Caco-2 (cell line): Measurements from ENCODE around the gene PER3. TPM values are rescaled to one million over a fixed set of nuclear protein-coding genes. Genes with fewer than 3 reads are reported as not detected.

Experiments used
- BruUV-seq: library from RNA; stranded (reverse); fragments of 400-500 nt; replicated peaks from 2 replicates; lab custom pipeline; 2021; lab: Mats Ljungman, UMichigan
- CTCF ChIA-PET: fragments of 300-600 bp; sonication (Branson Sonifier 250); formaldehyde crosslinking; loops from one replicate; lab custom pipeline; 2022; ENCODE audit warnings: antibody characterized with exemption; lab: Charles Lee
- POLR2A ChIA-PET: fragments of 300-600 bp; sonication (Branson Sonifier 250); formaldehyde crosslinking; loops from one replicate; lab custom pipeline; 2022; ENCODE audit warnings: antibody characterized with exemption; lab: Charles Lee
- DNase-seq, 2 experiments: peaks; one replicate each; pipeline versions ENCODE4 v3.0.0 to v3.0.0-alpha.2; 2020 to 2022
- H3K27me3 ChIP-seq: replicated peaks from 2 replicates; pipeline ENCODE4 v1.6.0; 2011; ENCODE audit warnings: low read length; ENCODE audit not compliant: control insufficient read depth, insufficient read depth
- H3K36me3 ChIP-seq: 2 replicates; pipeline ENCODE4 v1.5.1; 2011; ENCODE audit warnings: low read length; ENCODE audit not compliant: control insufficient read depth, insufficient read depth
- H3K4me1 ChIP-seq: fragments of 250-450 bp; sonication (Bioruptor Pico); 2 replicates; pipeline ENCODE4 v1.5.1; 2020; ENCODE audit warnings: mild to moderate bottlenecking
- H3K4me3 ChIP-seq: 2 replicates; pipeline ENCODE4 v1.5.1; 2011; ENCODE audit warnings: low read depth, mild to moderate bottlenecking, control low read depth, low read length
- H3K9me3 ChIP-seq: fragments of 250-450 bp; sonication (Bioruptor Pico); 2 replicates; pipeline ENCODE4 v1.5.1; 2020; ENCODE audit warnings: mild to moderate bottlenecking, moderate library complexity
- H3K27ac Mint-ChIP-seq: one replicate; pipeline ENCODE4 v1.8.0; 2022; ENCODE audit warnings: mixed read lengths; ENCODE audit not compliant: unreplicated experiment
- H3K27me3 Mint-ChIP-seq: one replicate; pipeline ENCODE4 v1.8.0; 2022; ENCODE audit warnings: mixed read lengths; ENCODE audit not compliant: insufficient read depth, unreplicated experiment
- H3K36me3 Mint-ChIP-seq: one replicate; pipeline ENCODE4 v1.8.0; 2022; ENCODE audit warnings: mild to moderate bottlenecking, mixed read lengths; ENCODE audit not compliant: insufficient read depth, unreplicated experiment
- H3K4me1 Mint-ChIP-seq: one replicate; pipeline ENCODE4 v1.8.0; 2022; ENCODE audit warnings: low read depth, mixed read lengths; ENCODE audit not compliant: unreplicated experiment
- H3K4me3 Mint-ChIP-seq: one replicate; pipeline ENCODE4 v1.8.0; 2022; ENCODE audit warnings: mild to moderate bottlenecking, moderate library complexity, mixed read lengths; ENCODE audit not compliant: unreplicated experiment
- H3K9me3 Mint-ChIP-seq: one replicate; pipeline ENCODE4 v1.8.0; 2022; ENCODE audit warnings: mixed read lengths; ENCODE audit not compliant: unreplicated experiment
- CTCF ChIP-seq, 2 experiments: fragments of 200-600 bp in 1 of 2; IDR thresholded peaks; 1 replicate in 1 of 2; 2 replicates in 1 of 2; pipeline versions ENCODE4 v1.5.1 to v1.8.0; 2011 to 2022; ENCODE audit warnings: antibody characterized with exemption in 1 of 2, control low read depth in 1 of 2, inconsistent platforms in 1 of 2, low read depth in 1 of 2, low read length in 1 of 2, mild to moderate bottlenecking in 1 of 2, moderate library complexity in 1 of 2; ENCODE audit not compliant: insufficient read depth in 1 of 2, severe bottlenecking in 1 of 2, unreplicated experiment in 1 of 2
- intact Hi-C: fragments of 100-400 bp; cut with micrococcal nuclease; formaldehyde crosslinking; loops from one replicate; pipeline ENCODE4 v1.10.0; 2022; ENCODE audit not compliant: unreplicated experiment
- total RNA-seq: library from RNA; stranded (reverse); gene quantifications from 2 replicates; pipeline ENCODE4 v1.2.3, GENCODE V29; 2022

The PER3 gene
- total RNA-seq, 1 experiment from 2014 or later, result 27.4 TPM

DNA sequence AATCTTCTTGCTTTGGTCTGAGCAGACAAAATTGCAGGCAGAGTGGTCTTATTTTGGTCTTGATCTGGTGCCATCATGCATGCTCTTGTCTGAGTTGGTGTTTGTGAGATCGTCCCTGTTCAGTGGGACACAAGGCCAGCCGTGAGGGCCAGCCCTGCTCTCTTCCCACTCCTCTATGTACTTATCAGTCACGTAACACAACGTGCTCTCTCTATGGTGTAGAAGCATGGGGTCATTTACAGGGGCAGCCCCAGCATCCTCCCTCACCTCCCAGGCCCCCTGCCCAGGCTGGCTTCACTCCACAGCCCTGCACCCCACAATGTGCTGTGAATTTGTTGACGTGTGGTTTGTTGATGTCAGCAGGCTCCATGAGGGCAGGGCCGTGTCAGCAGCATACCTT, 87.0 kb downstream of the PER3 start:
- Mint-ChIP-seq H3K27me3 (no peaks in the 10 kb centered on the region), H3K4me1 (no peaks in the 10 kb centered on the region), H3K4me3 (no peak overlapping the region), H3K9me3 (no peaks in the 10 kb centered on the region), H3K36me3 (no peaks in the 10 kb centered on the region), H3K27ac (no peak overlapping the region)
- POLR2A ChIA-PET, result no interaction called here
- intact Hi-C loops, result no loop called here
- H3K4me3 ChIP-seq, result no peak overlapping the region
- no peaks in the 10 kb centered on the region; the same call in 1 of the 2 replicates for H3K27me3 ChIP-seq
- H3K36me3 ChIP-seq, result no peaks in the 10 kb centered on the region
- no peaks in the 10 kb centered on the region for H3K4me1 ChIP-seq
- CTCF ChIA-PET, result no interaction called here
- BruUV-seq, result no TSS peak
- DNase-seq, result no peak
- no peaks in the 10 kb centered on the region for H3K9me3 ChIP-seq
- no peak for TF ChIP-seq CTCF (IDR thresholded peaks at IDR 0.05; ENCODE audit: insufficient read depth in 1 of 2, low read depth in 1 of 2, low read length in 1 of 2, severe bottlenecking in 1 of 2, unreplicated experiment in 1 of 2)

- H3K27ac Mint-ChIP-seq, result no peak overlapping the region
Measured at GRCh38 chr1:7873801-7874795, 90.0 kb downstream of the PER3 start.

DNA sequence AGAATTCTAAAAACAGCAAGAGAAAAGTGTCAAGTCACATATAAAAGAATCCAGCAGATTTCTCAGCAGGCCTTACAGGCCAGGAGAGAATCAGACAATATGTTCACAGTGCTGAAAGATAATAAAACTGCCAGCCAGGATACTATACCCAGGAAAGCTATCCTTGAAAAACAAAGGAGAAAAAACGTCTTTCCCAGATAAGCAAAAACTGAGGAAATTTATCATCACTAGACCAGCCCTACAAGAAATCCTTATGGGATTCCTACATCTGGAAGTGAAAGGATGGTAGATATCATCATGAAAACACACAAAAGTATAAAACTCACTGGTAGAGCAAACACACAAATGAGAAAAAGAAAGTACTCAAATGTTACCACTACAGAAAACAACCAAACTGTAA, 93.9 kb downstream of the PER3 start:
- H3K4me3 Mint-ChIP-seq, result no peak overlapping the region
- H3K27ac Mint-ChIP-seq, result no peak overlapping the region
- Histone ChIP-seq H3K4me1 (no peaks in the 10 kb centered on the region), H3K27me3 (no peaks in the 10 kb centered on the region; the same call in 1 of the 2 replicates), H3K36me3 (no peaks in the 10 kb centered on the region), H3K9me3 (no peaks in the 10 kb centered on the region), H3K4me3 (no peak overlapping the region)
- no peaks in the 10 kb centered on the region for H3K36me3 Mint-ChIP-seq
- intact Hi-C loops, result no loop called here
- no peak for TF ChIP-seq CTCF (IDR thresholded peaks at IDR 0.05; ENCODE audit: insufficient read depth in 1 of 2, low read depth in 1 of 2, low read length in 1 of 2, severe bottlenecking in 1 of 2, unreplicated experiment in 1 of 2)
- no peak for DNase-seq
- ChIA-PET POLR2A (no interaction called here), CTCF (no interaction called here)
- no TSS peak for BruUV-seq
- H3K9me3 Mint-ChIP-seq, result no peaks in the 10 kb centered on the region
- no peaks in the 10 kb centered on the region for H3K4me1 Mint-ChIP-seq
- no peaks in the 10 kb centered on the region for H3K27me3 Mint-ChIP-seq

More at GRCh38 chr1:7873801-7874795, 90.0 kb downstream of the PER3 start:
- no peak for TF ChIP-seq CTCF (IDR thresholded peaks at IDR 0.05; ENCODE audit: insufficient read depth in 1 of 2, low read depth in 1 of 2, low read length in 1 of 2, severe bottlenecking in 1 of 2, unreplicated experiment in 1 of 2)
- Mint-ChIP-seq H3K36me3 (no peaks in the 10 kb centered on the region), H3K4me3 (no peak overlapping the region), H3K9me3 (no peaks in the 10 kb centered on the region), H3K4me1 (no peaks in the 10 kb centered on the region), H3K27me3 (no peaks in the 10 kb centered on the region)
- Histone ChIP-seq H3K36me3 (no peaks in the 10 kb centered on the region), H3K4me3 (no peak overlapping the region), H3K9me3 (no peaks in the 10 kb centered on the region), H3K4me1 (no peaks in the 10 kb centered on the region), H3K27me3 (no peaks in the 10 kb centered on the region; the same call in 1 of the 2 replicates)
- no peak for DNase-seq
- intact Hi-C loops, result no loop called here
- POLR2A ChIA-PET, result no interaction called here
- CTCF ChIA-PET, result no interaction called here
- BruUV-seq, result no TSS peak
